HepG2 (cell line): ENCODE data around the gene SLC8B1. TPM values are rescaled to one million over a fixed set of nuclear protein-coding genes. Genes with fewer than 3 reads are reported as not detected.

Experiments
- BCL3 ChIP-seq: sonication (generic); formaldehyde crosslinking; IDR thresholded peaks from 2 replicates; pipeline ENCODE4 v1.5.1; 2020; ENCODE audit warnings: mild to moderate bottlenecking, missing genetic modification reagents, moderate library complexity
- CCDC6 ChIP-seq: sonication (generic); formaldehyde crosslinking; IDR thresholded peaks from 2 replicates; pipeline ENCODE4 v1.8.1; 2022; ENCODE audit warnings: mild to moderate bottlenecking, missing genetic modification reagents, moderate library complexity
- DMAP1 ChIP-seq: IDR thresholded peaks from 2 replicates; pipeline ENCODE4 v1.6.1; 2016
- ETV5 ChIP-seq: IDR thresholded peaks from 2 replicates; pipeline ENCODE4 v1.6.1; 2018; ENCODE audit warnings: missing biosample characterization, missing genetic modification reagents, inconsistent platforms, borderline replicate concordance
- FOXC1 ChIP-seq: sonication (generic); formaldehyde crosslinking; IDR thresholded peaks from 2 replicates; pipeline ENCODE4 v1.8.0; 2022; ENCODE audit warnings: mild to moderate bottlenecking, missing genetic modification reagents, borderline replicate concordance
- HOXA3 ChIP-seq: sonication (generic); formaldehyde crosslinking; IDR thresholded peaks from 2 replicates; pipeline ENCODE4 v1.5.0; 2020; ENCODE audit warnings: missing genetic modification reagents
- MIER2 ChIP-seq: IDR thresholded peaks from 2 replicates; pipeline ENCODE4 v1.6.1; 2016; ENCODE audit warnings: missing biosample characterization, missing genetic modification reagents
- NR0B2 ChIP-seq: sonication (generic); formaldehyde crosslinking; IDR thresholded peaks from 2 replicates; pipeline ENCODE4 v1.4.0; 2020; ENCODE audit warnings: mild to moderate bottlenecking, missing genetic modification reagents
- PAX8 ChIP-seq: sonication (generic); formaldehyde crosslinking; IDR thresholded peaks from 2 replicates; pipeline ENCODE4 v1.8.0; 2022; ENCODE audit warnings: mild to moderate bottlenecking, missing genetic modification reagents, borderline replicate concordance
- PCBP1 ChIP-seq: fragments of 200-400 bp; formaldehyde crosslinking; IDR thresholded peaks from 2 replicates; pipeline ENCODE4 v1.6.1; 2017; ENCODE audit warnings: mild to moderate bottlenecking, low read depth, low read length, borderline replicate concordance
- RAD21 ChIP-seq: fragments of 450-650 bp; formaldehyde crosslinking; IDR thresholded peaks from 2 replicates; pipeline ENCODE4 v1.5.0; 2020; ENCODE audit warnings: mild to moderate bottlenecking
- SAP130 ChIP-seq: IDR thresholded peaks from 2 replicates; pipeline ENCODE4 v1.6.1; 2016; ENCODE audit warnings: low read depth
- SOX6 ChIP-seq, 2 experiments: fragments of 450-650 bp in 1 of 2; sonication (generic) in 1 of 2; formaldehyde crosslinking in 1 of 2; IDR thresholded peaks; 2 replicates each; pipeline versions ENCODE4 v1.4.0 to v1.6.1; 2017 to 2020; ENCODE audit warnings: antibody characterized with exemption in 1 of 2, mild to moderate bottlenecking in 1 of 2, missing genetic modification reagents in 1 of 2
- SP4 ChIP-seq: sonication (generic); formaldehyde crosslinking; IDR thresholded peaks from 2 replicates; pipeline ENCODE4 v1.8.1; 2023; ENCODE audit warnings: mild to moderate bottlenecking, missing genetic modification reagents
- THAP11 ChIP-seq: IDR thresholded peaks from 2 replicates; pipeline ENCODE4 v1.6.1; 2016; ENCODE audit warnings: missing biosample characterization, missing genetic modification reagents
- ZBTB14 ChIP-seq: sonication (generic); formaldehyde crosslinking; IDR thresholded peaks from 2 replicates; pipeline ENCODE4 v1.4.0; 2020; ENCODE audit warnings: missing genetic modification reagents
- ZBTB7B ChIP-seq: sonication (generic); formaldehyde crosslinking; IDR thresholded peaks from 2 replicates; pipeline ENCODE4 v1.4.0; 2020; ENCODE audit warnings: missing genetic modification reagents
- ZGPAT ChIP-seq: IDR thresholded peaks from 2 replicates; pipeline ENCODE4 v1.6.1; 2016; ENCODE audit warnings: mild to moderate bottlenecking
- ZNF121 ChIP-seq: sonication (generic); formaldehyde crosslinking; IDR thresholded peaks from 2 replicates; pipeline ENCODE4 v1.5.0; 2020; ENCODE audit warnings: mild to moderate bottlenecking, missing genetic modification reagents
- ZNF441 ChIP-seq: sonication (generic); formaldehyde crosslinking; IDR thresholded peaks from 2 replicates; pipeline ENCODE4 v1.7.0; 2021; ENCODE audit warnings: missing genetic modification reagents, borderline replicate concordance
- ZNF546 ChIP-seq: sonication (generic); formaldehyde crosslinking; conservative IDR thresholded peaks from 2 replicates; pipeline ENCODE4 v1.8.1; 2023; ENCODE audit warnings: mild to moderate bottlenecking, missing genetic modification reagents
- ZNF660 ChIP-seq: sonication (generic); formaldehyde crosslinking; IDR thresholded peaks from 2 replicates; pipeline ENCODE4 v1.5.1; 2020; ENCODE audit warnings: mild to moderate bottlenecking, low read depth, missing genetic modification reagents, borderline replicate concordance
- ZNF710 ChIP-seq: sonication (generic); formaldehyde crosslinking; IDR thresholded peaks from 2 replicates; pipeline ENCODE4 v1.5.0; 2020; ENCODE audit warnings: mild to moderate bottlenecking, missing genetic modification reagents, borderline replicate concordance
- polyA plus RNA-seq, 8 experiments: library from polyadenylated mRNA; depleted of rRNA in 3 of 8; stranded (reverse) in 7 of 8; unstranded in 1 of 8; fragments of >200 nt; fragmentation: Illumina TruSeq in 4 of 8; extraction: Trizol in 4 of 8; gene quantifications; 2 replicates each; pipeline versions ENCODE4 v1.2.1 to v1.2.3, GENCODE V29; 2011 to 2016; ENCODE audit warnings: low read depth in 4 of 8, missing spikeins in 1 of 8, mixed read lengths in 1 of 8; ENCODE audit not compliant: insufficient read depth in 1 of 8
- total RNA-seq, 5 experiments: library from RNA; depleted of rRNA; stranded (reverse); fragments of >200 nt; fragmentation: Illumina TruSeq; extraction: Trizol; gene quantifications; 2 replicates each; pipeline ENCODE4 v1.2.3, GENCODE V29; 2016; ENCODE audit warnings: low read depth in 1 of 5

Gene SLC8B1
- total and polyA plus RNA-seq, 2 of the 13 experiments (the other 11 are each of a cell fraction or from before 2014, with no cell fraction given), result 6.8 to 8.0 TPM

- TF ChIP-seq ZNF441, result no peak
- peak; percentile 27; the same call in 1 of the 2 replicates for TF ChIP-seq FOXC1 (CRISPR knock-in tag)
- peak; percentile 92; the same call in 1 of the 2 replicates for TF ChIP-seq PAX8 (CRISPR knock-in tag)
- peak; percentile 73; the same call in 1 of the 2 replicates for TF ChIP-seq MIER2 (CRISPR knock-in tag)
- TF ChIP-seq RAD21 (CRISPR knock-in tag), result peak; percentile 40; the same call in 1 of the 2 replicates
- peak; percentile 58; the same call in 1 of the 2 replicates for TF ChIP-seq ZNF121 (CRISPR knock-in tag)
- TF ChIP-seq SP4, result peak; percentile 89
- 0 out of 2 replicates have a peak, but pooled peaks have one; percentile 32 for TF ChIP-seq ZNF710 (CRISPR knock-in tag)
- TF ChIP-seq ETV5, result peak; percentile 36; the same call in 1 of the 2 replicates
- peak; percentile 71; the same call in 1 of the 2 replicates for TF ChIP-seq BCL3
- peak; percentile 81 for TF ChIP-seq SAP130 (CRISPR knock-in tag)
- peak; percentile 66; the same call in 1 of the 2 replicates for TF ChIP-seq HOXA3 (CRISPR knock-in tag)
- peak; percentile 39 for TF ChIP-seq NR0B2 (CRISPR knock-in tag)
- no peak for TF ChIP-seq DMAP1
- 0 out of 2 replicates have a peak, but pooled peaks have one; percentile 34 for TF ChIP-seq ZBTB14
- peak; percentile 85 for TF ChIP-seq CCDC6
- TF ChIP-seq ZNF546, result 0 out of 2 replicates have a peak, but pooled peaks have one; percentile 70
- TF ChIP-seq ZBTB7B (CRISPR knock-in tag), result peak; percentile 15; the same call in 1 of the 2 replicates
- TF ChIP-seq PCBP1, result no peak
- TF ChIP-seq ZNF660 (CRISPR knock-in tag), result no peak
- peak; percentile 61 for TF ChIP-seq THAP11 (CRISPR knock-in tag)
- no peak for TF ChIP-seq SOX6 (IDR thresholded peaks at IDR 0.05)
- peak; percentile 38 for TF ChIP-seq SOX6 (CRISPR knock-in tag; IDR thresholded peaks at IDR 0.05)
- TF ChIP-seq ZGPAT (CRISPR knock-in tag), result peak; percentile 32; the same call in 1 of the 2 replicates
Measured at GRCh38 chr12:113358381-113359132, 23.6 kb upstream of the SLC8B1 start, which contains the start of gene PLBD2 (continued).
